ENCODE measurements around the gene PXMP2. TPM values are rescaled to one million over a fixed set of nuclear protein-coding genes. Genes with fewer than 3 reads are reported as not detected.

The PXMP2 gene
- total RNA-seq, 4 donors from 2014 or later, result 22.8 to 87.0 (median 40.3) TPM

DNA sequence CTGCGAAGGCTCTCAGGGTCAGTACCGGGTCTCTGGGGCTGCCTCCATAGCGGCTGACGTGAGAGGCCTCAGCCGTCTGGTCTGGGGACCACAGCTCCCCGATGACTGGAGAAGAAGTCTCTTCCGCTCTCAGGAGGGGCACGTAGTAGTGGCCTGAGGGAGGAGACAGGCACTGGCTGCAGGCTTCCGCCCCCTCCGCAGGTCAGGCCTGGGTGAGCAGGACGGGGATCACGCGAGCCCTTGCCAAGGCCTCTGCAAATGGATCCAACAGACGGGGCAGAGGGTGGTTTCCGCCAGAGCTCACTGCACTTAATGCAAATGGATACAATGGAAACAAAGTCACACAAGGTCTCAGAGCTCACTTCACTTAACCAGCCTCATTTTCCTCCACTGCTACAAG lies 49.5 kb downstream of the PXMP2 start:
- TF ChIP-seq, protein P1, sequence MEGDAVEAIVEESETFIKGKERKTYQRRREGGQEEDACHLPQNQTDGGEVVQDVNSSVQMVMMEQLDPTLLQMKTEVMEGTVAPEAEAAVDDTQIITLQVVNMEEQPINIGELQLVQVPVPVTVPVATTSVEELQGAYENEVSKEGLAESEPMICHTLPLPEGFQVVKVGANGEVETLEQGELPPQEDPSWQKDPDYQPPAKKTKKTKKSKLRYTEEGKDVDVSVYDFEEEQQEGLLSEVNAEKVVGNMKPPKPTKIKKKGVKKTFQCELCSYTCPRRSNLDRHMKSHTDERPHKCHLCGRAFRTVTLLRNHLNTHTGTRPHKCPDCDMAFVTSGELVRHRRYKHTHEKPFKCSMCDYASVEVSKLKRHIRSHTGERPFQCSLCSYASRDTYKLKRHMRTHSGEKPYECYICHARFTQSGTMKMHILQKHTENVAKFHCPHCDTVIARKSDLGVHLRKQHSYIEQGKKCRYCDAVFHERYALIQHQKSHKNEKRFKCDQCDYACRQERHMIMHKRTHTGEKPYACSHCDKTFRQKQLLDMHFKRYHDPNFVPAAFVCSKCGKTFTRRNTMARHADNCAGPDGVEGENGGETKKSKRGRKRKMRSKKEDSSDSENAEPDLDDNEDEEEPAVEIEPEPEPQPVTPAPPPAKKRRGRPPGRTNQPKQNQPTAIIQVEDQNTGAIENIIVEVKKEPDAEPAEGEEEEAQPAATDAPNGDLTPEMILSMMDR (IDR thresholded peaks at IDR 0.05; ENCODE audit: low read depth), result no peak

DNA sequence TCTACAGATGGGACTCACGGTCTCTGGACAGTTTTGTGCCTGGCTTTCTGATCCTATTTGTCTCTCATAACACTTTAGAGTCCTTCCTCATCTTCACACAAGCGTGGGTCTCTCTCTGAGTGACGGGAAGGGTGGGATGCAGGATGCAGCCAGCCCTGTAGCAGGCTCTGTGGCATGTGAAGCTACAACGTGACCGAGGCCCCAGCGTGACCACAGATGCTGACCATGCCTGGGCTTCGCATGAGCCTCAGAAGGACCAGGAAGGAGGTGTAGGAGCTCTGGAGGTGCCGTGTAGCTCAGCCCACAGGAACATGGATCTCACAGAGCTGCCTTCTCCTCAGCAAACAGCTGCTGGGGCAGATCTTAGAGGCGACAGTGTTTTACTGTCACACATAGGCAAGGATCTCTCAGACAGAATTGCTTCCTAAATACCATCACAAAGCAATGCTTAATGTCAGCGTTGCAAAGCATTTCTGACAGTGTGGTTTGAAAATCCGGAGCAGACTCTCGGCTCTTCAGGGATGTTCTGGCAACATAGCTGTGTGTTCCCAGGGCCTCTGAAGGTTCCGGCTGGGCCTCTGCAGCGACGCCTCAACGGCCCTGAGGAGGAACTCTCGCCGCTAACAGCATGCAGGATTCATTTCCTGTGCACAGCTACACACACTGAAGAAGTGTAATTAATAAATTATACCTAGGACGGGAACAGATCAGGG lies 52.4 kb downstream of the PXMP2 start:
- TF ChIP-seq, protein P1 (IDR thresholded peaks at IDR 0.05; ENCODE audit: low read depth), result no peak

DNA sequence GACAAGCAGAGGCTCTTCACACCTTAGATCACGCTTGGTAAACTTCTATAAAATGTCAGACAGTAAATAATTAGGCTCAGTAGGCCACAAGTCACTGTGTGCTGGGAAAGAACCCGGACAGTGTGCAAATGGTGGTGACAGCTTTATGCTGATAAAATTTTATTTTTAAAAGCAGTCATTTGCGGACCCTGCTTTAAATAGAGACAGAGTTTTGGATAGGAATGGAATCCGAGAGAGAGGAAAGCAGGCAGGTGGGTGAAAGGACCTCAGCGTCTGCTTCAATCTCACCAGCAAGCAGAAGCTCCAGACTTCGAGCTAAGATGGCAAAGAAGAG lies 52.9 kb downstream of the PXMP2 start:
- TF ChIP-seq, protein P1 (IDR thresholded peaks at IDR 0.05; ENCODE audit: low read depth), result no peak

DNA sequence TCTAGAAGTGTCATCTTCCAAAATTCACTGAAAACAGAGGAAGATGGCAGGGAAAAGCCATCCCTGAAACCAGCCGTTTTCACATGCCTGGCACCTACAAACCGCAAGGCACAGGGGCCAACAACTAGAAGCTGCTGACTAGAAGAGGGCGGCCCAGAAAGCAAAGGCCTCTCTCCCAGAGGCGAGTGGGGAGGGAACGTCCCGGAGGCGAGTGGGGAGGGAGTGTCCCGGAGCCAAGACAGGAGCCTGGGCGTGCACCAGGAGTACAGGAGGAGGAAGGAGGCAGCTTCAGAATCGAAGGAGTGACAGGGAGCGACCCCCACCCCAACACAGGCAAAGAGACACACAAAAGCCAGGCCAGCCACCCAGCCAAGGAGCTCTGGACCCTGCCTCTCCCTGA lies 53.3 kb downstream of the PXMP2 start:
- TF ChIP-seq, protein P1 (IDR thresholded peaks at IDR 0.05; ENCODE audit: low read depth), result no peak

DNA sequence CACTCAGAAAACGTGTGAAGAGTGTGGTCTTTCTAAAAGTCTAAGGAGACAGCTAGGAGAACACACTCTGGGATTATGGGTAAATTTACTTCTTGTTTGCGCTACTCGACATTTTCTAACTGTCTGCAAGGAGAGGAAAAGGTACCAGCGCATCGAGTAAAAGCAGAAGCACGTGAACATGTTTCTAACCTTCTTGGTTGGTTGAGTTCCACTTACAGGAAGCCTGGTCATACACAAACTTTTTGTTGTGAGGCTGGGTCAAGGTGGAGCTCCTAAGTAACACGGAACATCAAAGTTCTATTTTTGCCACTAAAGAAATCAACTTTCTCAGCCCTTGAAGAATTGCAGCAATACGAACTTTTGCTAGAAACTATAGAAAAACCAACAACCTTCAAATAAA lies 54.2 kb downstream of the PXMP2 start:
- TF ChIP-seq, protein P1 (IDR thresholded peaks at IDR 0.05; ENCODE audit: low read depth), result no peak

DNA sequence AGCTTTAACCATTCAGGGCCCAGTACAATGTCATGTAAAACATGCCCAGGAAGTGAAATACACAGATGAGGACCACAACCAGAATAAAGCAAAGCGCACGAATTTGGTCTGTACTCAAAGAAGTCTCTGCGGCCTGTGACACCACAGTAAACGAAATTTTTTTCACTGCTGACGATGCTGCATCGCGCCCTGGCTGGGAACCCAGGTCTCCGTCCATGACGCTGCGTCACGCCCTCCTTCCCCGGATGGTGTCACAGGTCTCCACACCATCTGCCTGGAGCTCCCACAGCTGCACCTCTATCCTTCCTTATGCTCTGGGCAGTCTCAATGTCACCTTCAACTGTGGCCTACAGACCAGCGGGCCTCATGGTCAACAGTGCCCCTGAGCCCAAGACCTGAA lies 56.4 kb downstream of the PXMP2 start:
- TF ChIP-seq, protein P1 (IDR thresholded peaks at IDR 0.05; ENCODE audit: low read depth), result no peak

DNA sequence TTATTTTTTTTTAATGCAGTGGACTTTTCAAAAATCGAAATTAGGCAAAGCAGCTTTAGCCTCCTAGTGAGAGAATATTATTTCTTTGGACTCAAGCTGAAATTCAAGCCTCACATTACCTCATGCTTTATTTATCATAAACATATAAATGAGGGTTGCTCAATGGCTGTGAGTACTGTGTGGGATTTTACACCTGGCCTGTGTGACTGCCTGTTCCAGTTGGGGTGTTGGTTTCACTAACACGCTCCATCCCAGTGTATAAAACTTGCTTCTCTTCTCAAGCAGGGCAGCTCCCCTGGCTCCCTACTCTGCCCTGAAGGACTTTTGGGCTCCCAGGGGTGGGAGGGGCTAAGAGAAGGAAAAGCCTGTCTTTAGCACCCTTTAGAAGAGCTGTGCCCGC lies 59.2 kb downstream of the PXMP2 start:
- TF ChIP-seq, protein P1 (IDR thresholded peaks at IDR 0.05; ENCODE audit: low read depth), result no peak

Data from subcutaneous adipose tissue (tissue), 4 donors.